GM12878 (cell line): ENCODE data around the gene TESK2. TPM values are rescaled to one million over a fixed set of nuclear protein-coding genes. Genes with fewer than 3 reads are reported as not detected.

ENCODE experiments used
- ATAC-seq: fragments of 200-7000 bp; cut with Tn5 transposase; 3 replicates; pipeline ENCODE4 v1.9.1; 2020; ENCODE audit warnings: mild to moderate bottlenecking, moderate library complexity
- BruUV-seq: library from RNA; stranded (reverse); fragments of 400-500 nt; replicated peaks from 2 replicates; lab custom pipeline; 2021; lab: Mats Ljungman, UMichigan
- CTCF ChIA-PET: fragments of 300-600 bp; sonication (Branson Sonifier 250); formaldehyde crosslinking; extraction: SDS; loops from one replicate; lab custom pipeline; 2021; ENCODE audit warnings: inconsistent platforms; lab: Yijun Ruan, JAX
- POLR2A ChIA-PET: fragments of 350-600 bp; formaldehyde crosslinking; extraction: SDS; loops from one replicate; lab custom pipeline; 2021; ENCODE audit warnings: inconsistent platforms; lab: Charles Lee
- RAD21 ChIA-PET: fragments of 300-600 bp; sonication (Branson Sonifier 250); formaldehyde crosslinking; loops from one replicate; lab custom pipeline; 2023; ENCODE audit warnings: antibody characterized with exemption; ENCODE audit not compliant: unreplicated experiment; lab: Charles Lee
- SMC1A ChIA-PET: fragments of 300-600 bp; sonication (Branson Sonifier 250); formaldehyde crosslinking; loops from one replicate; lab custom pipeline; 2023; ENCODE audit not compliant: unreplicated experiment, uncharacterized antibody; lab: Charles Lee
- DNase-seq: peaks from one replicate; pipeline ENCODE4 v3.0.0-alpha.2; 2011; ENCODE audit warnings: low read depth, low spot score
- FAIRE-seq: peaks from 3 replicates; lab custom pipeline; 2011; peaks lifted over from hg19 to GRCh38; lab: Jason Lieb, UNC
- H2AFZ ChIP-seq: 2 replicates; pipeline ENCODE4 v1.6.0; 2011; ENCODE audit warnings: low read depth, low read length, control low read depth; ENCODE audit not compliant: control insufficient read depth
- H3K27ac ChIP-seq: 2 replicates; pipeline ENCODE4 v1.5.1; 2011; ENCODE audit warnings: control low read depth; ENCODE audit not compliant: control insufficient read depth, insufficient read depth
- H3K27me3 ChIP-seq, 2 experiments: replicated peaks in 1 of 2; 2 replicates each; pipeline versions ENCODE4 v1.6.0 to v1.6.1; 2011; ENCODE audit warnings: low read length in 1 of 2; ENCODE audit not compliant: control insufficient read depth in 2 of 2, insufficient read depth in 2 of 2
- H3K36me3 ChIP-seq, 2 experiments: 2 replicates each; pipeline ENCODE4 v1.5.1; 2011; ENCODE audit warnings: low read length in 1 of 2; ENCODE audit not compliant: control insufficient read depth in 2 of 2, insufficient read depth in 2 of 2
- H3K4me1 ChIP-seq: 2 replicates; pipeline ENCODE4 v1.6.1; 2011; ENCODE audit warnings: mild to moderate bottlenecking, low read length, moderate library complexity, mixed read lengths; ENCODE audit not compliant: control insufficient read depth, insufficient read depth
- H3K4me2 ChIP-seq: 2 replicates; pipeline ENCODE4 v1.6.0; 2011; ENCODE audit warnings: control low read depth; ENCODE audit not compliant: control insufficient read depth, insufficient read depth
- H3K4me3 ChIP-seq: fragments of 200-600 bp; sonication (generic); 2 replicates; pipeline ENCODE4 v1.5.1; 2016
- H3K79me2 ChIP-seq: 2 replicates; pipeline ENCODE4 v1.6.0; 2011; ENCODE audit warnings: low read length; ENCODE audit not compliant: control insufficient read depth, insufficient read depth
- H3K9ac ChIP-seq: 2 replicates; pipeline ENCODE4 v1.8.0; 2011; ENCODE audit warnings: low read length, control low read depth, mixed read lengths; ENCODE audit not compliant: control insufficient read depth, insufficient read depth
- H3K9me3 ChIP-seq: replicated peaks from 3 replicates; pipeline ENCODE4 v1.5.1; 2011; ENCODE audit warnings: mild to moderate bottlenecking, low read length; ENCODE audit not compliant: control insufficient read depth, insufficient read depth
- H4K20me1 ChIP-seq: 2 replicates; pipeline ENCODE4 v1.6.0; 2011; ENCODE audit not compliant: control insufficient read depth, insufficient read depth
- BRCA1 ChIP-seq: IDR thresholded peaks from 2 replicates; pipeline ENCODE4 v1.6.1; 2011; ENCODE audit warnings: low read depth, low read length, improper control_type of control experiment
- E2F4 ChIP-seq: IDR thresholded peaks from 2 replicates; pipeline ENCODE4 v1.6.1; 2012; ENCODE audit warnings: low read depth, low read length, improper control_type of control experiment
- EZH2 ChIP-seq: IDR thresholded peaks from 2 replicates; pipeline ENCODE4 v1.6.1; 2012; ENCODE audit warnings: low read depth, mild to moderate bottlenecking, control low read depth, inconsistent platforms, low read length, borderline replicate concordance; ENCODE audit not compliant: control insufficient read depth
- PRDM15 ChIP-seq: fragments of 450-650 bp; formaldehyde crosslinking; IDR thresholded peaks from 2 replicates; pipeline ENCODE4 v1.4.0; 2020; ENCODE audit warnings: mild to moderate bottlenecking, moderate library complexity
- RAD51 ChIP-seq: fragments of 450-650 bp; IDR thresholded peaks from 2 replicates; pipeline ENCODE4 v1.6.1; 2016; ENCODE audit warnings: moderate library complexity, mild to moderate bottlenecking, inconsistent platforms
- REST ChIP-seq: IDR thresholded peaks from 2 replicates; pipeline ENCODE4 v1.6.1; 2012; ENCODE audit warnings: mild to moderate bottlenecking, low read depth, low read length
- ZNF207 ChIP-seq: fragments of 450-650 bp; IDR thresholded peaks from 2 replicates; pipeline ENCODE4 v1.6.1; 2014; ENCODE audit warnings: antibody characterized with exemption, mild to moderate bottlenecking, borderline replicate concordance
- whole genome bisulfite sequencing: methylation state at CpG from one replicate; pipeline ENCODE4 v1.1.6; 2016; ENCODE audit warnings: low lambda C conversion rate; ENCODE audit not compliant: insufficient replicate concordance, insufficient coverage; ENCODE audit errors: missing lambda C conversion rate; 5-methylcytosine and 5-hydroxymethylcytosine counted together
- in situ Hi-C: fragments of 300-500 bp; cut with MboI; formaldehyde crosslinking; loops from 9 replicates; pipeline ENCODE4 v1.14.3; 2018; ENCODE audit warnings: mixed read lengths
- intact Hi-C: fragments of 100-400 bp; cut with micrococcal nuclease; formaldehyde crosslinking; loops from one replicate; pipeline ENCODE4 v1.14.2; 2022; ENCODE audit not compliant: unreplicated experiment
- polyA plus RNA-seq, 11 experiments: library from polyadenylated mRNA; depleted of rRNA in 4 of 11; unstranded in 6 of 11; stranded (reverse) in 5 of 11; fragments of >200 nt; fragmentation: Nextera tagmentation in 4 of 11; fragmentation: Illumina TruSeq in 1 of 11; extraction: Ambion mirVana in 4 of 11; extraction: Trizol in 1 of 11; gene quantifications; 1 replicate in 1 of 11; 2 replicates in 10 of 11; pipeline versions ENCODE4 v1.2.1 to v1.2.3, GENCODE V29; 2011 to 2016; ENCODE audit warnings: inconsistent platforms in 2 of 11, missing spikeins in 2 of 11, low read depth in 1 of 11
- total RNA-seq, 4 experiments: library from RNA; depleted of rRNA in 3 of 4; stranded (reverse); fragments of >200 nt in 3 of 4; fragmentation: Illumina TruSeq in 1 of 4; extraction: Trizol in 1 of 4; gene quantifications; 2 replicates each; pipeline versions ENCODE4 v1.2.1 to v1.2.3, GENCODE V29; 2013 to 2021

TESK2 gene
- total and polyA plus RNA-seq, 10 of the 15 experiments (the other 5 are each of a cell fraction or from before 2014, with no cell fraction given), result 2.2 to 10.0 (median 5.7) TPM

- no peak for ATAC-seq
Observed at GRCh38 chr1:45423906-45424678, 66.9 kb downstream of the TESK2 start.

More at GRCh38 chr1:45423906-45424678, 66.9 kb downstream of the TESK2 start:
- RAD21 ChIA-PET, result interaction anchor here (0.6 kb wide), 1 partner anchor 65 kb away, joined by 3 read pairs; no protein-coding TSS in a partner anchor
- POLR2A ChIA-PET, result interaction anchor here (0.6 to 1.1 kb wide), 3 partner anchors 10 to 1100 kb away, joined by 3 to 4 read pairs (median 3); no protein-coding TSS in a partner anchor
- CTCF ChIA-PET, result interaction anchor here (0.6 to 1.6 kb wide), 5 partner anchors 13 to 267 kb away, joined by 3 to 6 read pairs (median 4); partner anchors contain the start of genes MUTYH and TOE1
- Histone ChIP-seq H3K4me3 (no peak overlapping the region), H3K9ac (no peak overlapping the region), H3K4me2 (no peak overlapping the region), H2AFZ (no peak overlapping the region), H3K9me3 (no peaks in the 10 kb centered on the region; the same call in 2 of the 3 replicates), H3K79me2 (no peaks in the 10 kb centered on the region), H3K27ac (no peak overlapping the region), H3K36me3 (no peaks in the 10 kb centered on the region), H3K4me1 (no peaks in the 10 kb centered on the region), H4K20me1 (no peaks in the 10 kb centered on the region), H3K27me3 (no peaks in the 10 kb centered on the region)
- DNase-seq (no peak), FAIRE-seq (no peak)
- intact Hi-C loops, result no loop called here
- in situ Hi-C loops, result no loop called here
- WGBS, result 77% methylated on average over 4 of the region's 4 CpGs
- no TSS peak for BruUV-seq
- SMC1A ChIA-PET, result interaction anchor here (0.7 to 1.9 kb wide), 9 partner anchors 9 to 69 kb away, joined by 3 to 9 read pairs (median 3); no protein-coding TSS in a partner anchor
- no peak for TF ChIP-seq ZNF207
- no peak for TF ChIP-seq PRDM15 (CRISPR knock-in tag)
- no peak for TF ChIP-seq REST
- no peak for TF ChIP-seq E2F4
- TF ChIP-seq BRCA1, result no peak
- TF ChIP-seq RAD51, result no peak
- TF ChIP-seq EZH2, result no peak
